Bronchus fibroblast of lung (primary cell): ENCODE measurements around the gene GBE1. TPM values are rescaled to one million over a fixed set of nuclear protein-coding genes. Genes with fewer than 3 reads are reported as not detected.

Experiments used
- total RNA-seq: library from RNA; depleted of rRNA; stranded (reverse); fragments of >200 nt; gene quantifications from 2 replicates; pipeline ENCODE4 v1.2.3, GENCODE V29; 2015

Gene GBE1
- 62.4 and 74.3 TPM in 2 replicates for total RNA-seq

GRCh38 chr3:81760924-81761903 lies at the start of gene GBE1:
Gene GBE1, minus strand, starts transcription at chr3:81761645. Its CDS starts 128 bp downstream, at chr3:81761517.

